GDM1 (cell line): Measurements from ENCODE around the gene ASB6.
"Not testable (repeated sequence)": the region's sequence is repeated elsewhere in the genome, so short reads cannot be mapped to it uniquely, and the experiment has no call there.

ENCODE experiments used
- DNase-seq: peaks from one replicate; lab custom pipeline; 2025; lab: John Stamatoyannopoulos, UW

The ASB6 gene

GRCh38 chr9:129643706-129644105 lies 1.8 kb upstream of the ASB6 start:
- DNase-seq, result no peak

DNA sequence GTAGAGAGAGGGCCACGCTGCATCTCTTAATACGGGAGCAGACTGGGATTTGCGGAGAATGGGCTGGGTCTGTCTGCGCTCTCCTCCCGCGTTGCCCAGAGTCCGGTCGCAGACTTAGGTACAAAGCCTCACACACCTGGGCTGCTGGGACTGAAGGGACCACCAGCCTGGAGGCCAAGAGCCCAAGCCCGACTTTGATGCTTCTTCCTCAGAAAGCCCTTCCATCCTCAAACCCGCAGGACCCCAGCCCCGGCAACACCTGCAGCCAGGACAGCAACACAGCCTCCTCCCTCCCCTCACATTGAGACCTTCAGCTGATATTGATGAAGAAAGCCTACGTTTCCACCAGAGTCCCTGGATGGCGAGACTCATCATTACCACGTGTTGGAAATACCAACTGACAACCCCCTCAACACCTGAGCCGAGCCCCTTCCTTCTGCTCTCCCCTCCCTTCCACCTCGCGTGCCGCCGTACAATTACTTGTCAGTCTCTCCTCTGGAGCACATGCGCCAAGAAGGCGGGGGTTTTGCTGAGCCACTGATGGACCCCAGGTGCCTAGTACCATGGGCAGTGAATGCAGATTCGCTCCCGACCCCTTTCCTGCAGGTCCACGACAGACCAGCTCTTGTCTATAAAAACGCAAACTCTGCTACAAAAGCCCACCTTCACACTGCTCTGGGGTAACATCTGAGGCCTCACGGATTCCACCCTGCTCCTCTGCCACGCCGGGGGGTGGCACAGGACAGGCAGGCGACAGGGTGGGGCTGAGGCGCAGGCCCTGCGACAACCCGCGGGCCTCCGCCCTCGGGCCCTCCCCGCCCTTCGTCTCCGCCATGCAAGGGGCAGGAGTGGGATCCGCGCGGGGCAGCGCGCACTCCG lies 841 bp downstream of the ASB6 start:
- DNase-seq, result no peak

DNA sequence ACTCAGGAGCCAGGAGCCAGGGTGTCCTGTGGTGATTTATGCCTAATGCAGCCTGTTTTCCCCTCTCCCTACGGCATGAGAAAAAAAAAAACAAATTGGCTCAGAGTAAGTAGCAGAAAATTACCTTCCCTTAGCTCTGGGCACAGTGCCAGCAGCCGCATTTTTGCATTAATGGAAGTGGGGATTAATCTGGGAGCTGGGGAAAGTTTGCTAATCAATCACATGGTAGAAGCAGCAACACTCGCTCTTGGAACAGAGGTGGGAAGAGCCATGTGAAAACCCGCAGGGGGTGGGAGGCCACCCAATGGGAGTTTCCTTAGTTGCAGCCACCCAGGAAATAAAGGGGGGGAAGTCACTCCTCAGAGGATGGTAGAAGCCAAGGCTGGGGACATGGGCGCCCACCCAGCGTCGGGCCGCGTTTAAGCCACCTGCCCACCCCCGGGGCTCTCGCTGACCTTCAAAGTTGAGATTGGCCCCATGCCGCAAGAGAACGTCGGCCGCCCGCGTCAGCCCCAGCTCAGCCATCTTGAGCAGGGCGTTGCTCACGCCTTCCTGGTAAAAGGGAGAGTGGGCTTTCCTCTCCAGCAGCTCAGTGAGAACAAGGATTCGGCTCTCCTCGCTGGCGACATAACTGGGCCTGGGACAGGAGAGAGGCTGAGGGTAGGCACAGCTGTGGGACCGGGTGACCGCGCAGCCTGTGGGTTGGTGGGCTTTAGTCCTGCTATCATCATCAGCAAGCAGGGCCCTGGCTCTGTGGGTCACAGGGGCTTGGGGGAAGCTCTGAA lies 1.7 kb downstream of the ASB6 start:
- DNase-seq, result no peak

GRCh38 chr9:129639756-129640085 lies 2.2 kb downstream of the ASB6 start:
- DNase-seq, result no peak

DNA sequence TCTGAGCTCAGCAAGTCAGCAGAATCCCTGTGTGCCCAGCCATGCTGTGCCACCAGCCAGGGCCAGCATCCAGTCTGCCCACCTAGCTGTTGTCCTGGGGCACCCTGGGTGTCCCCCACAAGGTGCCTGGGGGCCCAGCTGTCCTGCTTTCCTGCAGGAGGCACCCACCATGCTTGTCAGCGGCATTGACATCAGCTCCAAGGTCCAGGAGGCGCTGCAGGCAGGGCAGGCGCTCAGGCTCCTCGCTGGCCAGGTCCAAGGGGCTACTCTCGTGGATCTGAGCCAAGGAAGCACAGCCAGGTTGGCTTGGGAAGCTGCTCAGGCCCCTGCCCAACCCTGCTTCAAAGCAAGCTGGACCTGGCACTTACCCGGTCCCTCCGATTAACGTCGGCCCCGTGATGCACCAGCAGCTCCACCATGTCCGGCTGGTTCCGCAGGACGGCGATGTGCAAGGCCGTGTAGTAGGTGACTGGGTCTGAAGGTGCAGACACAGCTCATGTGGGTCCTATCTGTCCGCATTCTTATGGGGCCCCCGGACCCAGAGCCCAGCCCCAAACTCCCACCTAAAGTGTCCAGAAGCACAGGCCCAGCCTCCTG lies 2.8 kb downstream of the ASB6 start:
- DNase-seq, result no peak

GRCh38 chr9:129637673-129638439 lies 4.1 kb downstream of the ASB6 start:
- DNase-seq, result no peak

- no peak for DNase-seq
These were observed 4.8 kb downstream of the ASB6 start for GRCh38 chr9:129637102-129637501.

- DNase-seq, result not testable (repeated sequence)
These were observed 5.6 kb downstream of the ASB6 start for GRCh38 chr9:129636343-129636742.

DNA sequence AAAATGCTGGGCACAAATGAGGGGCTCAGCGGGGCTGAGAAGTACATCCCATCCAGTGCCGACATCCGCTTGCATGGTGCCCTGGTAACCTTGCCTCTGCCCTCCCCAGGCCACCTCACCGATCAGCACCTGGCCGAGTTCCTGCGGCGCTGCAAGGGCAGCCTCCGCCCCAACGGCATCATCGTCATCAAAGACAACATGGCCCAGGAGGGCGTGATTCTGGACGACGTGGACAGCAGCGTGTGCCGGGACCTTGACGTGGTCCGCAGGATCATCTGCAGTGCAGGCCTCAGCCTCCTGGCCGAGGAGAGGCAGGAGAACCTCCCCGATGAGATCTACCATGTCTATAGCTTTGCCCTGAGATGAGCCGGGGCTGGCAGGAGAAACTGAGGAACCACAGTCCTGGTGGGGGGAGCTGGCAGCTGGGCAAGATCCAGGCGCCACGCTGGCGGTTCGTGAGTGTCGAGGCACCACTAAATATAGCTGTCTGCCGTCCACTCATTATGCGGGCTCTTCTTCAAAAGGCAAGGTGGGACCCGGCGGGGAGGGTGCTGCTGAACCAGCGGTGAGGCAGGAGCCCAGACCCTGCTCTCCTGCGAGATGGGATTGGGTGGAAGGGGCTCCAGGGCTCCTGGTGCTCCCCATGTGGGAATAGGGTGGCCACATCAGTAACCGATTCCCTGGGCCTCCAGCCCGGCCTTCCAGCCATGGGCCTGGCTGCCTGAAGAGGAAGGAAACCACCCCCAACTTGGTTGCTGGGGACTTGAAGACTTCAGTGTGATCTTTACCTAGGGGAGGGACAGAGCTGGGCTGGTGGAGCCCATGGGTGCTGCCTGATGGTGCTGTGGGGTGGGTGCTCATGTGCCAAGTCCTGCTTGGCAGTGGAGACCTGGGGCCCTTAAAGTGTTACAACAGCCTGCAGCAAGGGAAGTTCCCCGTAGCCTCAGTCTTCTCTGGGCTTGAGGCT lies 6.6 kb downstream of the ASB6 start:
- DNase-seq, result no peak

- no peak for DNase-seq
These were observed 8.1 kb downstream of the ASB6 start for GRCh38 chr9:129633848-129634247.

- no peak for DNase-seq
These were observed 8.7 kb downstream of the ASB6 start for GRCh38 chr9:129633207-129633606.

DNA sequence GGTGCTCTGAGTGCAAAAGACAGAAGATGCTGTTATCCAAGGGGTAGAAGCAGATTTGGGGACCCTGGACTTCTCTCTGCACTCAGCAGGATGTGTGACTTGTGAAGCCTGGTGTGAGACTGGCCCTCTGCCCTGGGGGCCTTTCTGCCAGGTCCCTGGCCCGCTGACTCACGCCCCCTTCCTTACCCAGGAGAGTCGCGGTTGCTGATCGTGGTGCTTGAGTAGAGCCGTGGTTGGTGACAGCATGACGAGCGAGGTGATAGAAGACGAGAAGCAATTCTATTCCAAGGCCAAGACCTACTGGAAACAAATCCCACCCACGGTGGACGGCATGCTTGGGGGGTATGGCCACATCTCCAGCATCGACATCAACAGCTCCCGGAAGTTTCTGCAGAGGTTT lies 9.5 kb downstream of the ASB6 start:
- no peak for DNase-seq

DNA sequence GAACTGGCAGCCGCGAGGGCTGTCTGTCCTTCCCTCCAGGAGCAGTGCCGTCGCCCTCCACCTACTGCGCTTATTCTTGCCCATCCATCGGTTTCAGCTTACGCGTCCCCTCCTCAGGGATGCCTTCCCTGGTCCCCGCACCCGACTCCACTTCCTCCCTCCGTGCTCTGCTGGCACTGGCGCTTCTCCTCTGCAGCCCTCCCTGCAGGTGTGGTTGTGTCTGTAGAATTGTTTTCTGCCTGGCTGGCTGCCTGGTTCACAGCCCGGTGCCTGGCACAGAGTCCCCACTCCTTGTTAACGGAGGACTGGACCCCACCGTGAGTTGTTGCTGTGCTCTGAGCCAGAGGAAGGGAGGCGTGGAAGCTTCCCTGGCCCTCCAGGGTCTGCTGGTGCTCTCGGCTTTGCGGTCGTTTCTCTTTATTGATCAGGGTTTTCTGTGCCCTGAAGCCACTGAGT lies 10.2 kb downstream of the ASB6 start:
- DNase-seq, result no peak

DNA sequence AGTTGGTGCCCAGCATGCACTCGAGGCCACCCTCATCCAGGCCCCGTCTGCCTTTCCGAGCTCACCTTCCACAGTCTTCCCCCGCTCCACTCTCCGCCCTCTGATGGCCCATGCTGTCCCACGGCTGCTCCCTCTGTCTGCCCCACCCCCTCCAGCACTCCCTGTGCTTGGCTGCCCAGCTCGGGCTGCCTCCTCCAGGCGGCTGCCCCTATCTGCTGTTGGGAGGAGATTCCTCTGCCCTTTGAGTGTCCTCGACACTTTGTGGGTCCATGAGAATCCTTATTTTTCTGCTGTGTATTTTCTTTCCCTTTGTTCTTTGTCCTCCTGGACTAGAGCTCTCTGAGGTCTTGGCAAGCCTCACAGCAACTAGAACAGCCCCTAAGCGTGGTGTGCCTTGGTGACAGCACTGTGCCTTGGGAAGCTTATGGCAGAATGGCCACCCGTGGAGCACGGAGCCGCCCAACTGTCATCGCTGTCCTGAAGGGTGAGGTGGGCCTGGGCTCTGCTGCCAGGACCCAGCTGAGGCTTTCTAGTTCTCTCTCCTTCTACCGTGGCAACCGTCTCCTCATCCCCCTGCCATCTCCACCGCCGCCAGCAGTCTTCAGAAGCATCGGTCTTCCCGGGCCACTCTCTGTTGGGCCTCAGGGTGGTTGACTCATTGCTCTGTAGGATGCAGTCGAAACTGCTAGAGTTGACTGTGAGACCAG lies 10.8 kb downstream of the ASB6 start:
- DNase-seq, result no peak

DNA sequence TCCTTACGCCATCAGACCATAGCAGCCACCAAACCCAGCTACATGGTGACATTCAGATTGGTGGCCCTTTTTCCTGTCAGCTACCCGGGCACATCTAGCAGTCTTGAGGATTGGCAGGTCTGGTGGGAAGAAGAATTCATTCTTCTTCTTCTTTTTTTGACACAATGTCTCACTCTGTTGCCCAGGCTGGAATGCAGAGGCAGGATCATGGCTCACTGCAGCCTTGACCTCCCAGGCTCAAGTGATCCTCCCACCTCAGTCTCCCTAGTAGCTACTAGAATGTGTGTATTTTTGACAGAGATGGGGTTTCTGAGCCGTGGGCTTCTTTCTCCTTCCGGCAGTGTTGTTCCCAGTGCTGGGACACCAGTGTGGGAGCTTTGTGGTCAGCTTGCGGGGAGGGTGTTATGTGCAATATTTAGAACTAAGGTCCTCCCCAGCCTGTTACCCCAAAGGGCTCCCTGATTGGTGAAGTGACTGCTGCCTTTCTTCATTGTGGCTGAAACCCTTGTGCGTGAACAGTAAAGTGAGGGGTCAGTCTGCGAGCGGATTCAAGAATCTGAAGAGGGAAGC lies 12.6 kb downstream of the ASB6 start:
- no peak for DNase-seq

GRCh38 chr9:129628709-129629108 lies 13.2 kb downstream of the ASB6 start:
- no peak for DNase-seq

DNA sequence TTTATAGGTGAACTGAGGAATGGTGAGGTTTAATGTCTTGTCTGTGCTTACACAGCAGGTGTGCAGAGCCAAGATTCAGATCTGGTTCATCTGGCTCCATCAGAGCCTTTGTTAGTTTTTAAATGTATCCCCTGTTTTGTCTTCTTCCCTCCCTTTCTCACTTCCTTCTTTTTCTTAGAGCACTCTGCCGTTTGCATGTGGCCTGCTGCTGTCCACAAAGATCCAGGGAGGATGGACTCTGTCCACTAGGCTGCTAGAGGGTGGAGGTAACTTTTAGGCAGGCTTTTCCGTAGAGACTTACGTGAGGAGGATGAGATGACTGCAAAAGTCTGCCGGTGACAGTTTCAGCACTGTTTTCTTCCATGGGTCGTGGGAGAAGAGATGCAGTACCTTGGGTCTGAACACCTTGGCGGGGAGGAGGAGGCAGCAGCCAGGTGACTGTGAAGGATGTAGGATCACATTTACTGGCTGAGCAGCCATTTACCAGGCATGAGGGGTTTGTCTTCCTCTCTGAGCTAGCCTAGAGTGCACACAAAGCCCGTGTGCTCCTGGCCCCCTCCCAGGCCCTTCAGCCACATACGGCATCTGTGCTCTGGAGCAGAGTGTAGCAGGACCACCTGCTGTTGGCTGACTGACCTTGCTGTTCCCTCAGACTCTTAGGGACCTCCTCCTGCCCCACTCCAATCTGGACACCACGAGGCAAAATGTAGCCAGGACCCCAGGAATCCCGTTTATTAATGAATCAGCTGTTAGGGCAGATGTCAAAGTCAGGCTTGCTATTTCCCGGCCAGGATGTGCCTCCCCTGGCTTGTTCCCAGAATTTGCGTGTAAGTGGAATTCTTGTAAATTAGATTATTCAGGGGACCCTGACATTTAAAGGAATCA lies 14.2 kb downstream of the ASB6 start:
- no peak for DNase-seq

DNA sequence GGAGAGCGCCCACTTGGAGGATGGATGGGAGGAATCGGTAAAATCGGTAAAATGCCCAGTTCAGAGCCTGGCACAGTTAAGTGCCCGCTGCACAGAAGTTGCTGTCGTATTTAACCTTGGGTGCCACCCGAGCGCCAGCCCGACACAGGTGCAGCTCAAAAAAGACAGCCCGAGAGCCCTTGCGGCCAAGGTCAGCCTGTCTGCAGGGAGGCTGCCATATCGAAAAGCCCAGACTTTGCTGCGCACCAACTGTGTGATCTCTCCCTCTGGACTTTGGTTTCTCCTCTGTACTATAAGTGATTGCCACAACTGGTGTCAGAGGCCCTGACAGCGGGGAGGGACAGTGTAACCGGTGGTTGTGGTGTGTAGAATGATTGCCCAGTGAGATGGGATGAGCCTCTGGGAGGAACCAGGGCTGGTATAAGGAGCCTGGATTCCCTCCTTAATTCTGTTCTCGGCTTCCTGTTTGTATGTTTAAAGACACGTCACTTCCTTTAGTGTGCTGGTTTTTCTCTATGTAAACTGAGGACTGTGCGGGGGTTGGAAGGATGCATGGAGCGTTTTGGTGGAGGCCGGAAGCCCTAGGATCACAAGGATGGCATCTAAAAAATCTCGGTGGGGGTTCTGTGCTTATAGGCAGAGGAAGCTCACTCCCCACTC lies 15.2 kb downstream of the ASB6 start:
- no peak for DNase-seq
